SK-N-MC (cell line): Measurements from ENCODE around the gene CEMIP.

ENCODE experiments used
- DNase-seq: peaks from one replicate; pipeline ENCODE4 v3.0.0-alpha.2; 2011; ENCODE audit warnings: low read depth, low spot score
- H3K27ac ChIP-seq: fragments of 200-600 bp; sonication (generic); 2 replicates; pipeline ENCODE4 v1.5.1; 2016; ENCODE audit warnings: mixed run types
- H3K36me3 ChIP-seq: fragments of 200-600 bp; sonication (generic); 2 replicates; pipeline ENCODE4 v1.6.1; 2017; ENCODE audit warnings: antibody characterized with exemption, low read length, mixed read lengths; ENCODE audit not compliant: insufficient read depth
- H3K4me3 ChIP-seq: fragments of 200-600 bp; sonication (generic); 2 replicates; pipeline ENCODE4 v1.5.1; 2016
- H3K9ac ChIP-seq: fragments of 200-600 bp; sonication (generic); 2 replicates; pipeline ENCODE4 v1.8.0; 2017; ENCODE audit warnings: mixed run types, mixed read lengths; ENCODE audit not compliant: insufficient read length
- H3K9me3 ChIP-seq: fragments of 200-600 bp; sonication (generic); 2 replicates; pipeline ENCODE4 v1.6.1; 2017; ENCODE audit warnings: low read depth, mild to moderate bottlenecking, antibody characterized with exemption, low read length, moderate library complexity, mixed read lengths
- EZH2 ChIP-seq: fragments of 200-600 bp; sonication (generic); IDR thresholded peaks from one replicate; pipeline ENCODE4 v1.6.1; 2017; ENCODE audit warnings: antibody characterized with exemption
- FOXP2 ChIP-seq: optimal IDR thresholded peaks from 2 replicates; pipeline ENCODE3; 2011; ENCODE audit warnings: mild to moderate bottlenecking, moderate library complexity; ENCODE audit not compliant: insufficient read depth; ENCODE audit errors: extremely low read length, control extremely low read depth
- POLR2AphosphoS5 ChIP-seq: IDR thresholded peaks from 2 replicates; pipeline ENCODE4 v1.6.1; 2012; ENCODE audit warnings: mild to moderate bottlenecking, low read depth, low read length, borderline replicate concordance

CEMIP gene

DNA sequence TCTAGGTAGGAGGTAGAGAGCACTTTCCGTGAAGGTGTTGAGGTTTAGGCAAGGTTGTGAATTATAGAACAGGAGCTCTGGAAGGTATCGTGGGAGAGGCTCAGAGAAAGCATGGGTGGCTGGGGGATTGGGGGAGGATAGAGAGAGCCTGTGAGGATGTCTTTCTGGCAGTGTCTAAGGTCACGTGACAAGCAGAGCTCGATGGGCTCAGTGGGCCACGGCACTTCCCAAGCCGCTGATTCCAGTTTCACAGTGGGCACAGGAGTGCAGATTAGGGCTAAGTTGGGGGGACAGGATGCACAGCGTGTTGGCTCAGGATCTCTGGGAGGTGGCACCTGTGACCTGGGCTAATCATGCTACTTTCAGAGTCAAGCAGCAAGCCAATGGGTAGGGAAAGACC, 52.0 kb downstream of the CEMIP start:
- TF ChIP-seq EZH2 (no peak), POLR2AphosphoS5 (no peak), FOXP2 (no peak)
- no peak overlapping the region for H3K4me3 ChIP-seq
- H3K9ac ChIP-seq: no peak overlapping the region
- no peaks in the 10 kb centered on the region for H3K9me3 ChIP-seq
- H3K27ac ChIP-seq: no peak overlapping the region
- DNase-seq: no peak
- no peaks in the 10 kb centered on the region for H3K36me3 ChIP-seq

DNA sequence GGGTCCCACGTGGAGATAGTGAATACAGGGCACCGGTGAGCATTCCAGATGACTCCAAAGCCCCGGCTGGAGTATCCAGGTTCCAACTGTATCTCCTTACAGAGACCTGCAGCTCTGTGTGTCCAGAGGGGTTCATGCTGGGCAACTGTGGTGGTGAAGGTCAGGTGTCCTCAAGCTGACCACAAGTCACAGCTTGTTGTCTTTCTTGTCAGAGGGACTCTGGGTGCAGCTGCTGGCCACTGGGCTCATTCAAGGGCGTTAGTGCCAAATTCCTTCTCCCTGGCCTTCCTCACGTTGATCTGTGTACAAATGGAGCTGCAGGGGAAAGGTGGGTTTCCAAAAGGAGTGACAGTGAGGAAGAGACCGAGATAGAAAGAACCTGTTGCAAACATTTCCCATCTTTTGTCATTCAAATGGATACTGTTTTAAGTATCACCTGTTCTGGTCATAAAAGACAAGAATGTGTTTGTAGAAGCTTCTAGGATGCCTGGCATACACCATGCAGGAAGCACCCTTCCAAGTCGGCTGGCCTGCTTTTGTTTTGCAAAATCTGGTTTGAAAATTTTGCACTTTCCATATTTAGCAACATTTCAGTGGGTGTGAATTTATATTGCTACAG, 52.5 kb downstream of the CEMIP start:
- H3K27ac ChIP-seq: no peak overlapping the region

DNA sequence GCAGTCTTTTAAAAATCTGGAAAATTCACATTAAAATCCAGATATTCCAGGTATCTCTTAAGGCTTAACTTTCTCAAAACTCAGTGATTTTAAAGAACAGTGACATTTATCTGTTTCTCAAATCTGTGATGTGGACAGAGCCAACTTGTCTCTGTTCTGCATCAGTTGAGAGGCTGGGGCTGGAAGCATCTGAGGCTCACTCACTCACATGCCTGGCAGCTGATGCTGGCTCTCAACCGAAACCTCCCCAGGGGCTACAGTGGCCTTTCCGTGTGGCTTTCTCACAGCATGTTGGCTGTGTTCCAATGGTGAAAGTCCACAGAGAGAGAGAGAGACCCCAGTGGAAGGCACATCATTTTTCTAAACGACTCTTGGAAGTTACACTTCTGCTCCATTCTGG, 53.5 kb downstream of the CEMIP start:
- Histone ChIP-seq H3K36me3 (no peaks in the 10 kb centered on the region), H3K27ac (no peak overlapping the region), H3K4me3 (no peak overlapping the region), H3K9ac (no peak overlapping the region), H3K9me3 (no peaks in the 10 kb centered on the region)
- no peak for TF ChIP-seq FOXP2
- TF ChIP-seq POLR2AphosphoS5: no peak
- no peak for TF ChIP-seq EZH2
- DNase-seq: no peak

More for the DNA sequence above, 52.5 kb downstream of the CEMIP start:
- Histone ChIP-seq H3K9me3 (no peaks in the 10 kb centered on the region), H3K9ac (no peak overlapping the region), H3K36me3 (no peaks in the 10 kb centered on the region), H3K4me3 (no peak overlapping the region)
- DNase-seq: no peak
- TF ChIP-seq POLR2AphosphoS5 (no peak), EZH2 (no peak), FOXP2 (no peak)

DNA sequence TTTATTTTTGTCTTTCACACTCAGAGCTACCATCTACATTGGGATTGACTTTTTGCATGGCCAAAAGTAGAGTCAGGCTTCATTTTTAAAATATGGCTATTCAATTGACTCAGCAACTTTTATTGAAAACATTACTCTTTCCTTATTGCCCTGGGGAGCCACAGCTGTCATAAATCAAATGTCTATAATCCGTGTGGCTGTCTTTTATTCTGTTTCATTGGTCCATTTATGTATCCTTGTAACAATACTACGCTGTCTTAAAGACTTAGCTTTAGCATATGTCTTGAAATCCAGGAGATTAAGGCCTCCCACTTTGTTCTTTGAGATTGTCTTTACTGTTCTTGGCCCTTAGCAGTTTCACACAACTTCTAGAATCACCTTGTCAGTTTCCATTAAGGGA, 55.2 kb downstream of the CEMIP start:
- TF ChIP-seq EZH2 (no peak), FOXP2 (no peak), POLR2AphosphoS5 (no peak)
- no peak overlapping the region for H3K27ac ChIP-seq
- H3K36me3 ChIP-seq: no peaks in the 10 kb centered on the region
- no peaks in the 10 kb centered on the region for H3K9me3 ChIP-seq
- DNase-seq: no peak
- H3K4me3 ChIP-seq: no peak overlapping the region
- H3K9ac ChIP-seq: no peak overlapping the region

DNA sequence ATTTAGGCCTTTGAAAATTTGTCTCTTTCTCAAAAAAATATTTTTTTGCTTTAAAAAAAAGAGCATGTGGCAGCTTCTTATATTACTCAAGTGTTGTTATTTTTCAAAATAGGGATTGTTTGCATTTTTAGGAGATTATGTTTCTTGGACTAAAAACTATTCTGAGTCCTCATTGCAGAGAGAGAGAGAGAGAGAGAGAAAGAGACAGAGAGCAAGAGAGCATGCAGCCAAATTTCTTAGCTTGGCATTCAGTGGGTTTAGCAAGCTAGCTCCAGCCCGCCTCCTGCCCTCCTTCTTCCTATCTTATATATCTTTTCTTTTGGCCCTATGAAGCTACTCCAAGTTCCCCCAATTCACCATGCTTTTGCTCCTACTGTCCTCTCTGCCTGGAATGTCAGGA, 55.7 kb downstream of the CEMIP start:
- Histone ChIP-seq H3K36me3 (no peaks in the 10 kb centered on the region), H3K4me3 (no peak overlapping the region), H3K9me3 (no peaks in the 10 kb centered on the region), H3K9ac (no peak overlapping the region), H3K27ac (no peak overlapping the region)
- no peak for TF ChIP-seq FOXP2
- no peak for TF ChIP-seq POLR2AphosphoS5
- TF ChIP-seq EZH2: no peak
- DNase-seq: no peak

DNA sequence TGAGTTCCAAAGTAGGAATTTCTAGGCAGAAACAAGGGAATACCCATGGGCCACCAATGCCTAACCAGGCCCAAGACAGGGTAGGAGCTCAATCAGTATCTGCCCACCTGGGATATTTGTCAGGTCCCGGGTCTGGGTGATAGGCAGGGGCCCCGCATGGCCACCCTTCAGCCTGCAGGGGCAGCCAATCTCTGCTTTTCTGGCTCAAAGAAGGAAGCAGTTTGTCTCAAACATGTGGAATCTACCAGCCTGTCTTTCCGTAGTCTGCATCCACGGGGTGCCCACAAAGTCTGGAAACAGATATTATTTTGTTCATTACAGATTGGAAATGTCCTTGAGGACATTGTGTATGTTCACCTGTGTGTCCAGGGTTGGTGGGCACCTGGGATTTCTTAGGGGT, 56.2 kb downstream of the CEMIP start:
- DNase-seq: no peak
- no peak overlapping the region for H3K9ac ChIP-seq
- no peak overlapping the region for H3K27ac ChIP-seq
- no peak overlapping the region for H3K4me3 ChIP-seq
- H3K36me3 ChIP-seq: no peaks in the 10 kb centered on the region
- TF ChIP-seq EZH2 (no peak), FOXP2 (no peak), POLR2AphosphoS5 (no peak)
- no peaks in the 10 kb centered on the region for H3K9me3 ChIP-seq

DNA sequence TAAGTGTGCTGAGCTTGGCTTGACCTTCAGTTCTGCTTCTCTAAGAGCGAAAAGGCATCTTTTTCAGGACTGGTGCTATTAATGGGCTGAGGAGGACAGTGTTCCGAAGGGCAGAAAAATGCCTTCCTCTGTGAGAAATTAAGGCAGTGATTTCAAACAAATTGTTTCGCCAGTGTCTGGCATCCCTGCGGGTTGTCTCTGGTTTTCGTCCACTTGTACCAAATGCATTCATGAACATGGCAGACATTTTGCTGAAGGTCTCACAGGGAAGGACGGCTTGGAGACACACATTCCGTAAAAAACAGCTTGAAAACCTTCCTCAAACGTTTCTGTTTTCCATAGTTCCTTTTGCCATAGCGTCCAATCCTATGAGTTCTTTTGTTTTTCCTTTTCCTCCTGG, 57.1 kb downstream of the CEMIP start:
- Histone ChIP-seq H3K9me3 (no peaks in the 10 kb centered on the region), H3K4me3 (no peak overlapping the region), H3K9ac (no peak overlapping the region), H3K36me3 (no peaks in the 10 kb centered on the region), H3K27ac (no peak overlapping the region)
- no peak for TF ChIP-seq POLR2AphosphoS5
- no peak for TF ChIP-seq FOXP2
- DNase-seq: no peak

DNA sequence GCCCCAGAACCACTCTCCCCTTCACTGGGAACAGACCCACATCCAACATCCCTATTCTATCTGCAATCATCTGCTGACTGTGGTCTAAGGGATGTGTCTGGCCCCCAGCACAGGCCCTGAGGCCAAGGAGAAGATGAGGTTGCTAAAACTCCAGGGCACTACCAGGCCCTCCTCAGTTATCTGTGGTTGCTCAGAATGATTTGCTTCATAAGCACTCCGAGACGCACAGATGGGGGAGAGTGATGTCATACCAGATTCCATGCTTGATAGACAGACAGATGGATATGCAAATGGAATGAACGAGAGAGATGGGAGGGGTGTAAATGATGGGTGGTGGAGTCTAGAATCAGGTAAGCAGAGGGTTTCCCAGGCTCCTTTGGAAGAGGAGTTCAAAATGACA, 57.8 kb downstream of the CEMIP start:
- no peak for DNase-seq
- Histone ChIP-seq H3K36me3 (no peaks in the 10 kb centered on the region), H3K9ac (no peak overlapping the region), H3K9me3 (no peaks in the 10 kb centered on the region), H3K4me3 (no peak overlapping the region), H3K27ac (no peak overlapping the region)
- no peak for TF ChIP-seq POLR2AphosphoS5
- TF ChIP-seq FOXP2: no peak
- TF ChIP-seq EZH2: no peak

DNA sequence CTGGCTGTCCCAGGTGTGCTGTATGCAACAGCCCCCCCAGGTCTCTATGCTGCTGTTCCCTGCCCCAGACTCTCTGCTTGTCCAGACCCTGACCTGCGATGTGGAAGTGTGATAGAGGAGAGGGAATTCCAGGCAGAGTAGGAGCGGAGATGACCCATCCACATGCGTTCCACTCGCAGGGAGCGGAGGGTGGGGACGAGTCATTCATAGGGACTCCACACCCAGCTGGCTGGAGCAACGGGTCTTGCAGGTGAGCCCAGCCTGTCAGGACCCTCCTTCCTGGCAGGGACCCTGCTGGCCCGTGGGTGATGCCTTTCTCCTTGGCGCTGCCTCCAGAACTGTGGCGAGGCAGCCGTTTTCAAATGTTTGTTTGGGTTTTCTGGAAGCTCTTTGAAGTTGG, 58.8 kb downstream of the CEMIP start:
- no peak overlapping the region for H3K27ac ChIP-seq
- H3K36me3 ChIP-seq: no peaks in the 10 kb centered on the region
- no peak overlapping the region for H3K9ac ChIP-seq
- H3K9me3 ChIP-seq: no peaks in the 10 kb centered on the region
- DNase-seq: no peak
- TF ChIP-seq POLR2AphosphoS5: no peak
- TF ChIP-seq EZH2: no peak
- no peak for TF ChIP-seq FOXP2
- no peak overlapping the region for H3K4me3 ChIP-seq

DNA sequence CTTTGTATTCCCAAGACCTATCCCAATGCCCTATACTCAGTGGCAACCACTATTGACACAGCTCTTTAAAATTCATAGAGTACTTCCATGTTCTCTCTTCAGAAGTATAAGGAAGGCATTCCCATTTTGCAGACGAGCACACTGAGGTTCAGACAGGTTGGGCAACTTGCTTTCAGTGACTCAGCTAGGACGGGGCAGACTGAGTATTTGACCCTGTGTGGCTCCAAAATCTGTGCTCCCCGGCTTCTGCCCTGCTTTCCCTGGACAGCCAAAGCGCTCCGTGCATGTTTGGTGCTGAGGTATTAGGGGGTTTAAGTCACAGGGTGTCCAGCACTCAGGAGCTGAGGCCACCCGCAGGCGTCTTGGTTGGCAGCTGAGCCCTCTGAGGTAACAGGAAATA, 59.5 kb downstream of the CEMIP start:
- no peak overlapping the region for H3K4me3 ChIP-seq
- H3K9me3 ChIP-seq: no peaks in the 10 kb centered on the region
- no peak for DNase-seq
- no peak overlapping the region for H3K9ac ChIP-seq
- H3K36me3 ChIP-seq: no peaks in the 10 kb centered on the region
- TF ChIP-seq FOXP2 (no peak), POLR2AphosphoS5 (no peak), EZH2 (no peak)
- no peak overlapping the region for H3K27ac ChIP-seq
